Measurements from ENCODE around the gene GLIS1. TPM values are rescaled to one million over a fixed set of nuclear protein-coding genes. Genes with fewer than 3 reads are reported as not detected.
"Not testable (repeated sequence)": the region's sequence is repeated elsewhere in the genome, so short reads cannot be mapped to it uniquely, and the experiment has no call there.

Gene GLIS1
- polyA plus RNA-seq, 4 donors, result 2.1 to 3.6 (median 2.6) TPM

GRCh38 chr1:53656747-53657530 lies 82.0 kb downstream of the GLIS1 start:
- DNase-seq (ENCODE audit: low read depth in 4 of 4, low spot score in 3 of 4), result no peak

DNA sequence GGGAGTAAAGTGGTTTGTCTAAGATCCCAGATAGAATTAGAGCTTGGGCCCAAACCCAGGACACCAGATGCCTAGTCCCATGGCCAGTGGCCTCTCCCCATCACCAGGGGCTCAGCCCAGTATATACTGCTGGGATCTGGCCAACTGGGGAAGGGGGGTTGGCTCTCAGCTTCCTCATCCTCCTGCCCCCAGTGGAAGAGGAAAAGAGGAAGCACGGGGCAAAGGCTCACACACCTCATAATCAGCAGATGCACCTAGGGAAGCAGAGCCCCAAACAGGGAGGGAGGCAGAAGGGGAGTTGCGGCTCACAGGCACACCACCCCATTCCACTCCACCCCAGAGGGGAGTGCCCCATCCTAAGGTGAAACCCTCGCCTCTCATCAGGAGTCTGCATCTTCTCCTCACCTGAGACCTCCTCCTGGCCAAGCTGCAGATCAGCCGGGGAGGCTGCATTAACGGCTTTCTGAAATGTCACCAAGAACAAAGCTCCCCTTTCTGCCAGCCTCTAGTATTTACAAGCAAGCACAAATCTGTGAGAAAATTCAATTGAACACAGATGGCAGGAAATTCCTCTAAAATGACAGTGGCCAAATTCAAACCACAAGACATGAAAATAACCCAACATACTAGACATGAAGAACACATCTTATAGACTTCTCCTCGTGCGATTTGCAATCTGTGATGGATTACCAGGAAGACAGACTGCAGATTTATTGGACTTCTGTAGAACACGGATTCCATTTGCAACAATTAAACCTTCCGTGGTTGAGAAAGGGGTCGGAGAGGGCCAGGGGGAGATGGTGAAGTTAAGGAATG lies 82.8 kb downstream of the GLIS1 start:
- no peak for DNase-seq (ENCODE audit: low read depth in 4 of 4, low spot score in 3 of 4)

GRCh38 chr1:53654216-53655210 lies 84.5 kb downstream of the GLIS1 start:
- no peak for DNase-seq (ENCODE audit: low read depth in 4 of 4, low spot score in 3 of 4)

- no peak for DNase-seq (ENCODE audit: low read depth in 4 of 4, low spot score in 3 of 4)
These were observed 85.3 kb downstream of the GLIS1 start for GRCh38 chr1:53653631-53654030.

DNA sequence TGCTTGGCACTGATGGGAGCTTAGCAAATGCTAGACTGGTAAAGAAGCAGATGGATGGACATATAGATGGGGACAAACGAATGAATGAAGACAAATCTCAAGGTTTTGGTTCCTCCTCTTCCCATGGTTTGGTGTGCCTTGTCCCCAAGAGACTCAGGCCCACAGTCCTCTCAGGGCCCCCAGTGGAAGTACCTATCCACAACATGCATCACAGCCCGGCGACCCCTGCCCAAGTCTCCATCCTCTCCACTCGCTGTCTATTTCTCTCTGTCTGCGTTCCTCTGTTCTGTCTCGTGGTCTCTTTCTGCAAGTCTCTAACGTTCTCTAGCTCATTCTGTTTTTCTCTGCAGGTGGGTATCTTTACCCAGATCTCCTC lies 85.8 kb downstream of the GLIS1 start:
- DNase-seq (ENCODE audit: low read depth in 4 of 4, low spot score in 3 of 4), result no peak

DNA sequence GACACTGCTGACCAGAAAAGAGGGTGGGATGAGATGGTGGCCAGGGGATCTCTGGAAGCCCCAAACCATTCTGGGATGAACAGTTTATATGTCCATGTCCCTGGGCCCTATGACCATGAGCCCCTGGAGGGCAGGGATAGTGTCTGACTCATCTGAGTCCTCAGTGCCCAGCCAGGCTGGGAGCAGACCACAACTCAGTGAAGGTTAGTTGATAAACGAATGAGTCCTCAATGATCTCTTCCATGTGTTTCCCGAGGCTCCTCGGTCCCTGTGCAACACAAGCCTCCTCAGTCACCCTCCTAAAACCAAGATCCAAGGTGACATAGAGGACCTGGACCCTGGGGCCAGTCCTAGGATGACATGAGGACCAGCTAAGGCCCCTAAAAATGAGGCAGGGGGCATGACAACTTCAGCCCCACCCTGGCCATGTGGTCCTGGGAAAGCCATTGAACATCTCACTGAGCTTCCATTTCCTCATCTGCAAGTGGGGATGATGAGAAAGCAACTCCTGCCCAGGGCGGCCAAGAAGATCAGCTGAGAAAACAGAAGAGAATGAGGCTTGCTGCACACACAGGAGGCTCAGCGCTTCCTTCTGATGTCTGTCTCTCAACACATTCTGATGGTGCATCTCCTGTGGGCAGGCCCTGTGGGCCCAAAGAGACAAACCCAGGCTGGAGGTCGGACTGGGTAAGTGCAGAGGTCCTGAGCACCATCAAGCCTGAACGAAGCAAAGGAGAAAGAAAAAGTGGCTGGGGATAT lies 86.3 kb downstream of the GLIS1 start:
- DNase-seq (ENCODE audit: low read depth in 4 of 4, low spot score in 3 of 4), result no peak

DNA sequence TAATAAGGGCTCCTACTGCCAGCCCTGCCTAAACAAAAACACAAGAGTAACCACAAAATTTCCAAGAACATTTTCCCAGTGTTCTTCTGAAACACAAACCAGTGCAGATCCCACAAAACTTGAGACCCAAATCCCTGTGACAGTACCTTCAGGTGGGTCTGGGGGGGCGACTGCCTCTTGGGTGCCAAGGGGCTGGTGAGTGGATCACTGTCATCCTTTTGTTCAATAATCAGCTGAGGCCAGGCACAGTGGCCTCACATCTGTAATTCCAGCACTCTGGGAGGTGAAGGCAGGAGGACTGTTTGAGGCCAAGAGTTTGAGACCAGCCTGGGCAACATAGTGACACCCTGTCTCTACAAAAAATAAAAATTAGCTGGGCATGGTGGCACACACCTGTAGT lies 87.6 kb downstream of the GLIS1 start:
- no peak for DNase-seq (ENCODE audit: low read depth in 4 of 4, low spot score in 3 of 4)

- DNase-seq (ENCODE audit: low read depth in 4 of 4, low spot score in 3 of 4), result no peak
These were observed 90.4 kb downstream of the GLIS1 start for GRCh38 chr1:53648516-53648915.

DNA sequence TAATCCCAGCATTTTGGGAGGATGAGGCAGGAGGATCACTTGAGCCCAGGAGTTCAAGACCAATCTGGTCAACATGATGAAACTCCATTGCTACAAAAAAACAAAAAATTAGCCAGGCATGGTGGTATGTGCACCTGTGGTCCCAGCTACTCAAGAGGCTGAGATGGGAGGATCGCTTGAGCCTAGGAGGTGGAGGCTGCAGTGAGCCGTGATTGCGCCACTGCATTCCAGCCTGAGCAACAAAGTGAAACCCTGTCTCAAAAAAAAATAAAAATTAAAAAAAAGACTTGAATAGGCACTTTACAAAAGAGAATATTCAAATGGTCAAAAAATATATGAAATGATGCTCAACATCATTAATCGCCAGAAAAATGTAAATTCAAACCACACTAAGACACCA lies 91.0 kb downstream of the GLIS1 start:
- DNase-seq (ENCODE audit: low read depth in 4 of 4, low spot score in 3 of 4), result not testable (repeated sequence)

GRCh38 chr1:53646732-53647131 lies 92.2 kb downstream of the GLIS1 start:
- no peak for DNase-seq (ENCODE audit: low read depth in 4 of 4, low spot score in 3 of 4)

DNA sequence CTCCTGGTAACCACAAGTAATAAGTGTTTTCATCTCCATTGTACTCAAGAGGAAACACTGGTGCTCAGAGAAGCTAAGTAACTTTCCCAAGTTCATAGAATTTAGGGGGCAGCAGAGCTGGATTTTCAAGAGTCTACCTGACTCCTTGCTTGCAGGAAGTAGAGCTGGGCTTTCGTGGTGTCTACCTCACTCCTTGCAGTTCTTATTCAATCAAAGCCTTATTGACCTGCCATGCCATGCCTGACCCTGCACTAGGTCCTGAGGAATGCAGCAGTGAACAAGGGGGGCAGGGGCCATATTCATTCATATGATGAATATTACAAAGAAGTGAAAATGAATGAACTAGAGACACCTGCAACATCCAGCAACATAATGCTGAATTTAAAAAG lies 93.3 kb downstream of the GLIS1 start:
- DNase-seq (ENCODE audit: low read depth in 4 of 4, low spot score in 3 of 4), result no peak

DNA sequence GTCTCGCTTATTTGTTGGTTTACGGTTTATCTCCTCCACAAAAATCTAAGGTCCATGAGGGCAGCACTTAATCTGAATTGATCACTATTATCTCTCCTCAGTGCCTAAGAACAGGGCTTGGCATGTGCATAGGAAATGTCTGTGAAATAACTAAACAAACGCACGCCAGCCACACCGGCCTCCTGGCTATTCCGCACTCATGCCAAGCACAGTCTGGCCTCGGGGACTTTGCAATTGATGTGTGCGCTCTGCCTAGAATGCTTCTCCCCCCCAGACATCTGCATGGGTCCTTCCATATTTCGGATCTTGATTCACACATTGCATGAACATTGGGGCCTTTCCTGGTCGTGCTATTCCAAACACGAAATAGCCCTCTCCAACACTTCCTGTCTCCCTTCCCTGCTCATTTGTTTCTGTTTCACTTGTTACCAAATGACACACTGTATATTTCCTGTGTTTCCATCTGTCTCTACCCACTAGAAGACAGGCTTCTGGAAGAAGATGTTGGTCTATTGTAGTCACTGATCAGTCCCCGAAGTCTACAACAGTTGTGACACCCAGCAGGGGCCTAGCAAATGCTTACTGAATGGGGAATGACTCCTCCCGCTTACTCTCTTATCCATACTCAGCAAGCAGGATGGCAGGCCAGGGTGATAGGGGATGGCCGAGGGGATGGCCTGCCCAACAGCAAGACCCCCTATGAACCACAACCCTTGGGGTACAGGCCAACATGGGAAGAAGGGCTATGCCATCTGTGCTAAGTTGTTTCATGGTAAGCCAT lies 93.9 kb downstream of the GLIS1 start:
- DNase-seq (ENCODE audit: low read depth in 4 of 4, low spot score in 3 of 4), result no peak

DNA sequence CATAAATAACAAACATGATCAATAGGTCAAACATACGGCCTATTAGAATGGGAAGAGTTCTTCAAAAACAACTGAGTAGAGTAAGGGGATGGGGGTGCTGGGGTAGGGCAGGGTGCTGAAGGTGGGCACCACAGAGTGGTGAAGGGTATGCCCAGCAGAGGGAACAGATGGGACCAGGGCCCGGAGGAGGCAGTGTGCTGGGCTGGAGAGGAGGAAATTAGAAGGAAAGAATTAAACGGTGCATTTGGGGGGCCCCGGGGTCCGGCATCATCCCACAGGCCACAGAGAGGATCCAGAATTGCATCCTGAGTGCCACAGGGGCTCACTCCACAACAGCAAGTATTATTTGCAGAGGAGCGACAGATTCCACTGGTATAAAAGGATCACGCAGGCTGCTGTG lies 94.5 kb downstream of the GLIS1 start:
- no peak for DNase-seq (ENCODE audit: low read depth in 4 of 4, low spot score in 3 of 4)

GRCh38 chr1:53643881-53644390 lies 95.0 kb downstream of the GLIS1 start:
- no peak for DNase-seq (ENCODE audit: low read depth in 4 of 4, low spot score in 3 of 4)

GRCh38 chr1:53643041-53643880 lies 95.7 kb downstream of the GLIS1 start:
- peak in 2 of 4 donors; percentile 36 to 59 for DNase-seq (ENCODE audit: low read depth in 4 of 4, low spot score in 3 of 4)

DNA sequence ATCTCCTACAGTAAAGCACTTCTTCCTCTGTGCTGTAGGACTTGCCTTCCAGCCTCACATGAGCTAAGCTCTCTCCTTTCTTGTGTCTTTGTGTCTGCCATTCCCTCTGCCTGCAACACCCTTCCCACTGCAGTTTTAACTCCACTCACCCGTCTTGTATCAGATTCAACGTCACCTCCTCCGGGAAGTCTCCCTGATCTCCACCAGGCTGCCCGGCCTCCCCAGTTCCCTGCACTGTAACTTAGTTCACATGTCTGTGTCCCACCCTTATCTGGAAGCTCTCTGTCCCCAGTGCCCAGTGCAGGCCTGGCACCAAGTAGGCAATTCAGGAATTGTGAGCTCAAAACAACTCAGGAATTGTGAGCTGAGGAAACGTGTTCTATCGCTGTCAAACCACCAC lies 96.4 kb downstream of the GLIS1 start:
- DNase-seq (ENCODE audit: low read depth in 4 of 4, low spot score in 3 of 4), result no peak

GRCh38 chr1:53642215-53642555 lies 96.8 kb downstream of the GLIS1 start:
- no peak for DNase-seq (ENCODE audit: low read depth in 4 of 4, low spot score in 3 of 4)

DNA sequence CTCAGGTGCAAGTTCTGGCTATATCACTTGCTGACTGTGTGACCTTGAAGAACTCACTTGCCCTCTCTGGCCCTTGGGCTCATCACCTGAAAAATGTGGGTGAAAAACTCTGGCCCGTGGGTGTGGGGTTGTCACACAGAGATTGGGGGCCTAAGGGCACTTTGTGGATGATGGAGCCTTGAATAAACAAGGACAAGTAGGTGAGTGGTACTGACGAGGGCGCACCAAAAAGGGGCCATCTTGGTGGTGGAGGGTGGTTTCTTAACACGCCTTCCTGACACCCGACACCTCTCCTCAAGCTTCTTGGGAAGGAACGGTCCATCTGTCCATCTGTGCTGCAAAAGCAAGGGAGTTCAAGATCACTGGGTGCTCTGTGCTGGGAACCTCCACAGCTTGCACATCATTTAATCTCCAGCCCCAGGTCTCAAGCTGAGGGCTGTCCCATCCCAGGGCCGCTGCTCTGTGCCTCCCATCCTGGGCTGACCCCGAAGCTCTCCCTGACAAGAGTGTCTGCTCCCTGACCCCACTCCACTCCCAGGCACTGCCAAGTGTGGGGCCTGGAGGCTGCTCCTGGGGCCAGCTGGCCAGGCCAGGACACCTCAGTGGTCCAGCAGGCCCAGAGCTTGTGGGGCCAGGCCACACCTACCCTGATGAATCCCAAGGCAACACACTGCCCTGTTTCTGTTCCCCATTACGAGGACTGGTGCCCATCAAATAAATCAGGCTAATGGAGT lies 97.3 kb downstream of the GLIS1 start:
- DNase-seq (ENCODE audit: low read depth in 4 of 4, low spot score in 3 of 4), result no peak

All from right renal pelvis (tissue), 4 donors.